Mammary epithelial cell (primary cell): ENCODE measurements around the gene SLC1A7.

Experiments
- EZH2 ChIP-seq: IDR thresholded peaks from 2 replicates; pipeline ENCODE4 v1.6.1; 2012; ENCODE audit warnings: low read length, inconsistent platforms, borderline replicate concordance
- TF ChIP-seq, protein P1 (sequence below), 2 donors: IDR thresholded peaks in 1 of 2; conservative IDR thresholded peaks in 1 of 2; 2 replicates each; pipeline ENCODE4 v1.5.1; 2011 to 2012; ENCODE audit warnings: inconsistent platforms in 2 of 2, low read length in 2 of 2, mild to moderate bottlenecking in 2 of 2, control low read depth in 1 of 2, low read depth in 1 of 2; ENCODE audit not compliant: insufficient read depth in 1 of 2; ENCODE audit errors: extremely low read depth in 1 of 2

- TF ChIP-seq, protein P1, sequence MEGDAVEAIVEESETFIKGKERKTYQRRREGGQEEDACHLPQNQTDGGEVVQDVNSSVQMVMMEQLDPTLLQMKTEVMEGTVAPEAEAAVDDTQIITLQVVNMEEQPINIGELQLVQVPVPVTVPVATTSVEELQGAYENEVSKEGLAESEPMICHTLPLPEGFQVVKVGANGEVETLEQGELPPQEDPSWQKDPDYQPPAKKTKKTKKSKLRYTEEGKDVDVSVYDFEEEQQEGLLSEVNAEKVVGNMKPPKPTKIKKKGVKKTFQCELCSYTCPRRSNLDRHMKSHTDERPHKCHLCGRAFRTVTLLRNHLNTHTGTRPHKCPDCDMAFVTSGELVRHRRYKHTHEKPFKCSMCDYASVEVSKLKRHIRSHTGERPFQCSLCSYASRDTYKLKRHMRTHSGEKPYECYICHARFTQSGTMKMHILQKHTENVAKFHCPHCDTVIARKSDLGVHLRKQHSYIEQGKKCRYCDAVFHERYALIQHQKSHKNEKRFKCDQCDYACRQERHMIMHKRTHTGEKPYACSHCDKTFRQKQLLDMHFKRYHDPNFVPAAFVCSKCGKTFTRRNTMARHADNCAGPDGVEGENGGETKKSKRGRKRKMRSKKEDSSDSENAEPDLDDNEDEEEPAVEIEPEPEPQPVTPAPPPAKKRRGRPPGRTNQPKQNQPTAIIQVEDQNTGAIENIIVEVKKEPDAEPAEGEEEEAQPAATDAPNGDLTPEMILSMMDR (conservative IDR thresholded peaks at IDR 0.05 in 1 of 2, IDR thresholded peaks at IDR 0.05 in 1 of 2; ENCODE audit: extremely low read depth in 1 of 2, insufficient read depth in 1 of 2, low read depth in 1 of 2, low read length in 2 of 2), result no peak
- TF ChIP-seq EZH2, result no peak
Observed at GRCh38 chr1:53079251-53079650, 63.2 kb downstream of the SLC1A7 start.
